ENCODE results near the gene THRAP3.

Gene THRAP3

DNA sequence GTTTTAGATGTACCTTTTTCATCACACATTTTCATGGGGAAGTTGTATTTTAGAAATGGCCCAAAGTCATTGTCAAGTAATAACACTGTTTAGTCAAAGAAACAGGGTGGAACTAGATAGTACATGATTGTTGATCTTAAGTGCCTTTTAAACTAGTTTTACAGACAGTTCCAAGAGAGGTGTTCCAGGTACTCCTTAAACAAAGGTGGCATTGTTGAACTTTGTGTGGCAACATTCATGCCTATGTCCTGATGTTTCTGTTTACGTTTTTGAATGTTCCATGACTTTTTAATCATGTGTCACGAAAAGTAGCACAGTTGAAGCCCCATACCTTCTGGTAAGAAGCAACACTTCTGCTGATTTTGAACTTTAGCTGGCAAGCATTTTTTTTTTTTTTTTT is 72.8 kb downstream of the THRAP3 start:
- H3K9me3 ChIP-seq (ENCODE audit: severe bottlenecking) = no peaks in the 10 kb centered on the region
- ATAC-seq (ENCODE audit: low read depth) (no peak), DNase-seq (ENCODE audit: low spot score) (no peak)
- H3K36me3 ChIP-seq (ENCODE audit: low read depth) = peaks cover 79% of the 10 kb centered on the region
- peaks cover 13% of the 10 kb centered on the region for H3K4me1 ChIP-seq (ENCODE audit: insufficient read depth, poor library complexity, severe bottlenecking)
- TF ChIP-seq, protein P1, sequence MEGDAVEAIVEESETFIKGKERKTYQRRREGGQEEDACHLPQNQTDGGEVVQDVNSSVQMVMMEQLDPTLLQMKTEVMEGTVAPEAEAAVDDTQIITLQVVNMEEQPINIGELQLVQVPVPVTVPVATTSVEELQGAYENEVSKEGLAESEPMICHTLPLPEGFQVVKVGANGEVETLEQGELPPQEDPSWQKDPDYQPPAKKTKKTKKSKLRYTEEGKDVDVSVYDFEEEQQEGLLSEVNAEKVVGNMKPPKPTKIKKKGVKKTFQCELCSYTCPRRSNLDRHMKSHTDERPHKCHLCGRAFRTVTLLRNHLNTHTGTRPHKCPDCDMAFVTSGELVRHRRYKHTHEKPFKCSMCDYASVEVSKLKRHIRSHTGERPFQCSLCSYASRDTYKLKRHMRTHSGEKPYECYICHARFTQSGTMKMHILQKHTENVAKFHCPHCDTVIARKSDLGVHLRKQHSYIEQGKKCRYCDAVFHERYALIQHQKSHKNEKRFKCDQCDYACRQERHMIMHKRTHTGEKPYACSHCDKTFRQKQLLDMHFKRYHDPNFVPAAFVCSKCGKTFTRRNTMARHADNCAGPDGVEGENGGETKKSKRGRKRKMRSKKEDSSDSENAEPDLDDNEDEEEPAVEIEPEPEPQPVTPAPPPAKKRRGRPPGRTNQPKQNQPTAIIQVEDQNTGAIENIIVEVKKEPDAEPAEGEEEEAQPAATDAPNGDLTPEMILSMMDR (IDR thresholded peaks at IDR 0.05; ENCODE audit: poor library complexity, severe bottlenecking) = no peak
- H3K4me3 ChIP-seq (ENCODE audit: severe bottlenecking) = no peak overlapping the region
- no peaks in the 10 kb centered on the region for H3K27me3 ChIP-seq (ENCODE audit: insufficient read depth, poor library complexity, severe bottlenecking)
- peak overlapping the region; percentile 24 for H3K27ac ChIP-seq (ENCODE audit: poor library complexity, severe bottlenecking)

DNA sequence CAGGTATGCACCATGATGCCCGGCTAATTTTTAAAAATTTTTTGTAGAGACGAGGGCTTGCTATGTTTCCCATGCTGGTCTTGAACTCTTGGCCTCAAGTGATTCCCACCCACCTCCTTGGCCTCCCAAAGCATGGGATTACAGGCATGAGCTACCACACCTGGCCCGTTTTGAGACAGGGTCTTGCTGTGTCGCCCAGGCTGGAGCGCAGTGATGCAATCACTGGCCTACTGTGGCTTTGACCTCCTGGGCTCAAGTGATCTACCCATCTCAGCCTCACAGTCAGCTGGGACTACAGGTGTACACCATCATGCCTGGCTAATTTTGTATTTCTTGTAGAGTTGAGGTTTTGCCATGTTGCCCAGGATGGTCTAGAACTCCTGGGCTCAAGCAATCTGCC is 74.4 kb downstream of the THRAP3 start:
- Histone ChIP-seq H3K9me3 (ENCODE audit: severe bottlenecking) (no peaks in the 10 kb centered on the region), H3K4me1 (ENCODE audit: insufficient read depth, poor library complexity, severe bottlenecking) (peaks cover 13% of the 10 kb centered on the region), H3K4me3 (ENCODE audit: severe bottlenecking) (no peak overlapping the region), H3K36me3 (ENCODE audit: low read depth) (peaks cover 82% of the 10 kb centered on the region), H3K27ac (ENCODE audit: poor library complexity, severe bottlenecking) (peak overlapping the region; percentile 71), H3K27me3 (ENCODE audit: insufficient read depth, poor library complexity, severe bottlenecking) (no peaks in the 10 kb centered on the region)
- ATAC-seq (ENCODE audit: low read depth) (no peak), DNase-seq (ENCODE audit: low spot score) (no peak)
- TF ChIP-seq, protein P1 (IDR thresholded peaks at IDR 0.05; ENCODE audit: poor library complexity, severe bottlenecking) = no peak

DNA sequence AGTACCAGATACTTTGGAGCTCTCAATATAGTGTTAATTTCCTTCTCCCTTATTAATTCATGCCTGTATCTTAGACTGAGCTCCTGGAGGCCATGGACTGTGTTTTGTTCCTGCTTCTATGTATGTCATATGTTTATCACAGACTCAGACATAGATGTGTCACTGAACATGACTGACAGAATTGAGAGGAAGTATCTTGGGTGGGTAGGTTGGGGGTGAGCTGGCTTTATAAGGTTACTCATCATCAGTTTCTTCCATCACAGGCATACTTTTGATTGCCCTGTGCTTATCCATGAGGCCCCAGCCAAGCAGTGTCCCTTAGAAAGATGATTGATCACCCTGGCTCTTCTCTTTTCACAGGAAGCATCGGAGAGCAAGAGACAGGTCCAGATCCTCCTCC is 76.3 kb downstream of the THRAP3 start:
- ATAC-seq (ENCODE audit: low read depth) (peak; percentile 6; the same call in 1 of the 3 replicates), DNase-seq (ENCODE audit: low spot score) (no peak)
- TF ChIP-seq, protein P1 (IDR thresholded peaks at IDR 0.05; ENCODE audit: poor library complexity, severe bottlenecking) = no peak
- no peak overlapping the region for H3K4me3 ChIP-seq (ENCODE audit: severe bottlenecking)
- H3K4me1 ChIP-seq (ENCODE audit: insufficient read depth, poor library complexity, severe bottlenecking) = peaks cover 17% of the 10 kb centered on the region
- H3K27ac ChIP-seq (ENCODE audit: poor library complexity, severe bottlenecking) = peak overlapping the region; percentile 71
- peaks cover 74% of the 10 kb centered on the region for H3K36me3 ChIP-seq (ENCODE audit: low read depth)
- H3K9me3 ChIP-seq (ENCODE audit: severe bottlenecking) = no peaks in the 10 kb centered on the region
- no peaks in the 10 kb centered on the region for H3K27me3 ChIP-seq (ENCODE audit: insufficient read depth, poor library complexity, severe bottlenecking)

DNA sequence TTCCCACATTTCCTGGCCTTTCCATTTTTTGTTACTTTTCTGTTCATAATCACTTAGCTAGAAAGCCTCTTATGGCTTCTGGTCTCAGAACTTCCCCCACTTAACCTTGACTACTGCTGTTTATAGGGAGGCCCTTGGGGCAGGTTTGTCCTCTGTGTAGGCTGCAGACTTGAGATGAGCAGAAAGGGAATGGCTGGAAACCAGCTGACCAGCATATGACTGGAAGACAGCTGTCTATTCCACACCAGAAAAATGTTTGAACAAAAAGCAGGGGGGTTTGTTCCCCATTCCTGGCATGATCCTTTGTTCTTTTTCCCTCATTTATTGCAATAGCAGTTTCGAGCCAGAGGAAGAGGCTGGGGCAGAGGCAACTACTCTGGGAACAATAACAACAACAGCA is 77.0 kb downstream of the THRAP3 start:
- Histone ChIP-seq H3K36me3 (ENCODE audit: low read depth) (peaks cover 72% of the 10 kb centered on the region), H3K4me1 (ENCODE audit: insufficient read depth, poor library complexity, severe bottlenecking) (peaks cover 22% of the 10 kb centered on the region)

DNA sequence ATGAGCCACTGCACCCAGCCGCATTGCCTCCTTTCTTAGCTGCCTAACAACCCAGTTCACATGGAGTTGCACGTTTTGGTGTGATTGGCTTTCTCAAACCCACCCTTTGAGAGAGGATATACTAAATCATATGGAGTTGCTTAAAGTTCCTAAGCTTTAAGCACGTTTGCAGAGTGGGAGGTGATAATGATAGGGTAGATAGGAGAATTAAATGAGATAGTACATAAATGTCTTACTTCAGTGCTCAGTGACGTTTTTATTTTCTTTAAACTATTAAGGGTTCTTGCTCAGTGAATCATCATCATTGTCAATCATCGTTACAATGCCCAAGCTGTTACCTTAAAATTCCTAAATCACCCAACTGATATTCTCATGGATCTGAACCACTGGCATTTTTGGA is 79.0 kb downstream of the THRAP3 start:
- Histone ChIP-seq H3K36me3 (ENCODE audit: low read depth) (peaks cover 60% of the 10 kb centered on the region), H3K4me3 (ENCODE audit: severe bottlenecking) (no peak overlapping the region), H3K27me3 (ENCODE audit: insufficient read depth, poor library complexity, severe bottlenecking) (no peaks in the 10 kb centered on the region), H3K4me1 (ENCODE audit: insufficient read depth, poor library complexity, severe bottlenecking) (peaks cover 22% of the 10 kb centered on the region), H3K9me3 (ENCODE audit: severe bottlenecking) (no peaks in the 10 kb centered on the region), H3K27ac (ENCODE audit: poor library complexity, severe bottlenecking) (no peak overlapping the region)
- DNase-seq (ENCODE audit: low spot score) (no peak), ATAC-seq (ENCODE audit: low read depth) (no peak)
- TF ChIP-seq, protein P1 (IDR thresholded peaks at IDR 0.05; ENCODE audit: poor library complexity, severe bottlenecking) = no peak

More for the DNA sequence above, 77.0 kb downstream of the THRAP3 start:
- Histone ChIP-seq H3K27ac (ENCODE audit: poor library complexity, severe bottlenecking) (peak overlapping the region; percentile 71), H3K4me3 (ENCODE audit: severe bottlenecking) (no peak overlapping the region), H3K27me3 (ENCODE audit: insufficient read depth, poor library complexity, severe bottlenecking) (no peaks in the 10 kb centered on the region), H3K9me3 (ENCODE audit: severe bottlenecking) (no peaks in the 10 kb centered on the region)
- TF ChIP-seq, protein P1 (IDR thresholded peaks at IDR 0.05; ENCODE audit: poor library complexity, severe bottlenecking) = no peak
- ATAC-seq (ENCODE audit: low read depth) (no peak), DNase-seq (ENCODE audit: low spot score) (no peak)
